GM06990 (cell line): Measurements from ENCODE around the gene STAT1.

ENCODE experiments used
- DNase-seq: peaks from one replicate; pipeline ENCODE4 v3.0.0-alpha.2; 2011; ENCODE audit not compliant: insufficient read length; ENCODE audit errors: extremely low read depth
- H3K27me3 ChIP-seq: replicated peaks from 2 replicates; pipeline ENCODE4 v1.6.0; 2011; ENCODE audit warnings: low read length; ENCODE audit not compliant: control insufficient read depth, insufficient read depth
- H3K36me3 ChIP-seq: 2 replicates; pipeline ENCODE4 v1.5.1; 2011; ENCODE audit warnings: low read length; ENCODE audit not compliant: control insufficient read depth, insufficient read depth
- H3K4me3 ChIP-seq: replicated peaks from 2 replicates; pipeline ENCODE4 v1.5.1; 2011; ENCODE audit warnings: low read depth, mild to moderate bottlenecking, control low read depth, low read length
- TF ChIP-seq, protein P1 (sequence below): IDR thresholded peaks from 2 replicates; pipeline ENCODE4 v1.5.1; 2011; ENCODE audit warnings: low read length, control low read depth, mild to moderate bottlenecking, inconsistent platforms; ENCODE audit not compliant: insufficient read depth, poor library complexity, severe bottlenecking

Gene STAT1

GRCh38 chr2:190932514-190932913 lies 81.5 kb downstream of the STAT1 start:
- no peak overlapping the region for H3K4me3 ChIP-seq
- DNase-seq, result no peak
- H3K36me3 ChIP-seq, result no peaks in the 10 kb centered on the region; the same call in 1 of the 2 replicates
- H3K27me3 ChIP-seq, result no peaks in the 10 kb centered on the region
- TF ChIP-seq, protein P1, sequence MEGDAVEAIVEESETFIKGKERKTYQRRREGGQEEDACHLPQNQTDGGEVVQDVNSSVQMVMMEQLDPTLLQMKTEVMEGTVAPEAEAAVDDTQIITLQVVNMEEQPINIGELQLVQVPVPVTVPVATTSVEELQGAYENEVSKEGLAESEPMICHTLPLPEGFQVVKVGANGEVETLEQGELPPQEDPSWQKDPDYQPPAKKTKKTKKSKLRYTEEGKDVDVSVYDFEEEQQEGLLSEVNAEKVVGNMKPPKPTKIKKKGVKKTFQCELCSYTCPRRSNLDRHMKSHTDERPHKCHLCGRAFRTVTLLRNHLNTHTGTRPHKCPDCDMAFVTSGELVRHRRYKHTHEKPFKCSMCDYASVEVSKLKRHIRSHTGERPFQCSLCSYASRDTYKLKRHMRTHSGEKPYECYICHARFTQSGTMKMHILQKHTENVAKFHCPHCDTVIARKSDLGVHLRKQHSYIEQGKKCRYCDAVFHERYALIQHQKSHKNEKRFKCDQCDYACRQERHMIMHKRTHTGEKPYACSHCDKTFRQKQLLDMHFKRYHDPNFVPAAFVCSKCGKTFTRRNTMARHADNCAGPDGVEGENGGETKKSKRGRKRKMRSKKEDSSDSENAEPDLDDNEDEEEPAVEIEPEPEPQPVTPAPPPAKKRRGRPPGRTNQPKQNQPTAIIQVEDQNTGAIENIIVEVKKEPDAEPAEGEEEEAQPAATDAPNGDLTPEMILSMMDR, result no peak

DNA sequence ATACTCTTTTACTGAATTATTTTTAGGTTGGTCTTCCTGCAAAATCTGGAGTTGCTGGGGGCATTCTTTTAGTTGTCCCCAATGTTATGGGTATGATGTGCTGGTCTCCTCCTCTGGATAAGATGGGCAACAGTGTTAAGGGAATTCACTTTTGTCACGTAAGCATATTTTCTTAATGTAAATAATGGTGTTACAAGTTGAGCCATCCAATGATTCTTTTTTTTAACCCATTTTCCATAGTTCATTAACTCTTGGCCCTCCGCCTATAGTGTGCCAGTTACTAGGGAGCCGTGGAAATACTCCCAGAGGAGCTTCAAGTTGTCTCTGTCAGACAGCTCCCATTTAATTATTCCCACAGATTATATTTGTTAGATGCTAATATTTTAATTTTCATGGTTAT lies 83.6 kb downstream of the STAT1 start:
- TF ChIP-seq, protein P1, result no peak
- H3K36me3 ChIP-seq, result no peaks in the 10 kb centered on the region; the same call in 1 of the 2 replicates
- H3K27me3 ChIP-seq, result no peaks in the 10 kb centered on the region
- no peak for DNase-seq
- H3K4me3 ChIP-seq, result no peak overlapping the region

DNA sequence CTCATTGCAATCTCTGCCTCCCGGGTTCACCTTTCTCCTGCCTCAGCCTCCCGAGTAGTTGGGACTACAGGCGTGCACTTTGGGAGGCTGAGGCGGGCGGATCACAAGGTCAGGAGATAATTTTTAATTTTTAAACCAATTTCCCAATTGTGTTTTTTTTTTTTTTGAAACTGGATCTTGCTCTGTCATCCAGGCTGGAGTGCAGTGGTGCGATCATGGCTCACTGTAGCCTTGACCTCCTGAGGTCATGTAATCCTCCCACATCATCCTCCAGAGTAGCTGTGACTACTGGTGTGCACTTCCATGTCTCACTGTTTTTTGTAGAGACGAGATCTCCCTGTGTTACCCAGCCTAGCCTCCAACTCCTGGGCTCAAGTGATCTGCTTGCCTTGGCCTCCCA lies 84.1 kb downstream of the STAT1 start:
- Histone ChIP-seq H3K27me3 (no peaks in the 10 kb centered on the region), H3K4me3 (no peak overlapping the region), H3K36me3 (no peaks in the 10 kb centered on the region; the same call in 1 of the 2 replicates)
- TF ChIP-seq, protein P1, result no peak
- no peak for DNase-seq

- DNase-seq, result no peak
- H3K27me3 ChIP-seq, result no peaks in the 10 kb centered on the region
- no peak overlapping the region for H3K4me3 ChIP-seq
- H3K36me3 ChIP-seq, result peaks cover 2% of the 10 kb centered on the region
- TF ChIP-seq, protein P1, result no peak
Observed at GRCh38 chr2:190927301-190927700, 86.7 kb downstream of the STAT1 start.

DNA sequence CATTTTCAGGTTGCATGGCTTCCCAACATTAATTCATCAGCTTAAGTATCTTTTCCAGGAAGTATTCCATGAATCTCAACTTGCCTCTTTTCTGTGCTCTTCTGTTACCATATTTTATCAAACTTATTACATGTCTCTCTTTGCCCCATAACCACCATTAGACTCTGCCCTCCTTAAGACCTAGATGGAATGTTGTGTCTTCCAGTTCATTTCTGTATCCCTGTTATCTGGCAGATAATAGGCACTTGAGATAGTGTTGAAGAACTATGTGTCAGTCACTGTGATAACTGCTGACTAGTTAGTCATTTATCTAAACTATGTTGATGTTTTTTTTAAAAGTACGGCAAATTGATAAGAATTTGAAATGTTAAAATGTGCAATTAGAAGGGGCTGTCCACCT lies 91.6 kb downstream of the STAT1 start:
- no peaks in the 10 kb centered on the region for H3K27me3 ChIP-seq
- H3K4me3 ChIP-seq, result no peak overlapping the region
- H3K36me3 ChIP-seq, result peaks cover 4% of the 10 kb centered on the region
- TF ChIP-seq, protein P1, result no peak
- no peak for DNase-seq

DNA sequence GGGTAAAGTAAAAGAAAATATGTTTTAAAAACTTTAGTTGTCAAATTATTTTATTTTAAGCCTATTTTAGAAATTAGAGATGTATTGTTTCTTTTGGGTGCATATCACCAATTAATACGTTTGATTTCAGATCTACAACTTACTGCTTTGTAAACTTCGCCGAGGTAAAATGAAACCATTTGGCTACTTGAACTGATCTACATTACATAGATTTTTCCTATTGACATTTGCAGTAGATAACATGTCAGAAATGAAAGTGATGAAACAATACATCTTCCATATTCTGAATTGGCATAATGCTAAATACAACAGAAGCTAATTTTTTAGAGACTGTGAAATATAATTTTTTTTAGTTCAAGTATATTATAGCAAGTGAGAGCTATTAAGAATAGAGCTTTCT lies 93.9 kb downstream of the STAT1 start:
- no peaks in the 10 kb centered on the region for H3K27me3 ChIP-seq
- DNase-seq, result no peak
- no peak overlapping the region for H3K4me3 ChIP-seq
- peaks cover 6% of the 10 kb centered on the region for H3K36me3 ChIP-seq
- TF ChIP-seq, protein P1, result no peak
